MM.1S (cell line): Measurements from ENCODE around the gene KLK14.

Source experiments
- CTCF ChIP-seq: fragments of 300-600 bp; sonication (generic); IDR thresholded peaks from 2 replicates; pipeline ENCODE4 v1.5.1; 2016; ENCODE audit warnings: antibody characterized with exemption, low read length, mixed read lengths
- EZH2phosphoT487 ChIP-seq: fragments of 300-600 bp; sonication (generic); IDR thresholded peaks from 2 replicates; pipeline ENCODE4 v1.6.1; 2018; ENCODE audit warnings: antibody characterized with exemption, low read length

- TF ChIP-seq CTCF (no peak), EZH2phosphoT487 (no peak)
Measured at GRCh38 chr19:51040151-51040550, 42.5 kb downstream of the KLK14 start.
